HG03060 (cell line): ENCODE data around the gene FSTL4.
"Not testable (repeated sequence)": the region's sequence is repeated elsewhere in the genome, so short reads cannot be mapped to it uniquely, and the experiment has no call there.

ENCODE experiments used
- ATAC-seq: cut with Tn5 transposase; IDR thresholded peaks from one replicate; pipeline ENCODE4 v1.9.1; 2021; ENCODE audit warnings: low read depth, moderate number of reproducible peaks; ENCODE audit not compliant: unreplicated experiment

Gene FSTL4

GRCh38 chr5:133559960-133560359 is 52.4 kb downstream of the FSTL4 start:
- ATAC-seq = no peak

- no peak for ATAC-seq
Measured at GRCh38 chr5:133556551-133556950, 55.8 kb downstream of the FSTL4 start.

GRCh38 chr5:133554279-133554678 is 58.1 kb downstream of the FSTL4 start:
- ATAC-seq = no peak

- no peak for ATAC-seq
Measured at GRCh38 chr5:133552925-133553525, 59.3 kb downstream of the FSTL4 start.

- ATAC-seq = no peak
Measured at GRCh38 chr5:133546500-133546899, 65.8 kb downstream of the FSTL4 start.

GRCh38 chr5:133544346-133544745 is 68.0 kb downstream of the FSTL4 start:
- ATAC-seq = no peak

- ATAC-seq = no peak
Measured at GRCh38 chr5:133539818-133540217, 72.5 kb downstream of the FSTL4 start.

GRCh38 chr5:133538718-133539117 is 73.6 kb downstream of the FSTL4 start:
- no peak for ATAC-seq

GRCh38 chr5:133535241-133535929 is 77.0 kb downstream of the FSTL4 start:
- ATAC-seq = not testable (repeated sequence)

- ATAC-seq = no peak
Measured at GRCh38 chr5:133534566-133534965, 77.8 kb downstream of the FSTL4 start.

GRCh38 chr5:133533541-133533940 is 78.8 kb downstream of the FSTL4 start:
- no peak for ATAC-seq

- ATAC-seq = no peak
Measured at GRCh38 chr5:133531594-133531993, 80.7 kb downstream of the FSTL4 start.

- no peak for ATAC-seq
Measured at GRCh38 chr5:133531178-133531577, 81.2 kb downstream of the FSTL4 start.

GRCh38 chr5:133530270-133530669 is 82.1 kb downstream of the FSTL4 start:
- ATAC-seq = no peak

GRCh38 chr5:133528841-133529240 is 83.5 kb downstream of the FSTL4 start:
- no peak for ATAC-seq

- no peak for ATAC-seq
Measured at GRCh38 chr5:133527311-133527710, 85.0 kb downstream of the FSTL4 start.

GRCh38 chr5:133526368-133526767 is 86.0 kb downstream of the FSTL4 start:
- no peak for ATAC-seq

GRCh38 chr5:133525126-133525525 is 87.2 kb downstream of the FSTL4 start:
- no peak for ATAC-seq

GRCh38 chr5:133524666-133525065 is 87.7 kb downstream of the FSTL4 start:
- ATAC-seq = no peak

- ATAC-seq = no peak
Measured at GRCh38 chr5:133523961-133524586, 88.3 kb downstream of the FSTL4 start.

- no peak for ATAC-seq
Measured at GRCh38 chr5:133523013-133523658, 89.2 kb downstream of the FSTL4 start.
